IPS-NIHi7 (cell line): Measurements from ENCODE around the gene GRK4.
"Not testable (repeated sequence)": the region's sequence is repeated elsewhere in the genome, so short reads cannot be mapped to it uniquely, and the experiment has no call there.

Experiments used
- DNase-seq: peaks from one replicate; pipeline ENCODE4 v3.0.0; 2012; ENCODE audit warnings: mixed read lengths; ENCODE audit errors: extremely low spot score

GRK4 gene

GRCh38 chr4:2941138-2942036, 22.0 kb upstream of the GRK4 start:
- DNase-seq = no peak

- no peak for DNase-seq
Observed at GRCh38 chr4:2942037-2942531, 21.3 kb upstream of the GRK4 start.

GRCh38 chr4:2942532-2943363, 20.6 kb upstream of the GRK4 start:
- no peak for DNase-seq

- DNase-seq = no peak
Observed at GRCh38 chr4:2943364-2944090, 19.8 kb upstream of the GRK4 start.

GRCh38 chr4:2944091-2944482, 19.3 kb upstream of the GRK4 start:
- no peak for DNase-seq

GRCh38 chr4:2944586-2945526, 18.5 kb upstream of the GRK4 start:
- no peak for DNase-seq

- not testable (repeated sequence) for DNase-seq
Observed at GRCh38 chr4:2945619-2946604, 17.5 kb upstream of the GRK4 start.

- no peak for DNase-seq
Observed at GRCh38 chr4:2946812-2947600, 16.4 kb upstream of the GRK4 start.

- DNase-seq = no peak
Observed at GRCh38 chr4:2947926-2948325, 15.4 kb upstream of the GRK4 start.

- DNase-seq = peak; percentile 49
Observed at GRCh38 chr4:2948895-2949781, 14.2 kb upstream of the GRK4 start.

- no peak for DNase-seq
Observed at GRCh38 chr4:2949782-2950125, 13.6 kb upstream of the GRK4 start.

- no peak for DNase-seq
Observed at GRCh38 chr4:2950221-2950989, 13.0 kb upstream of the GRK4 start.

- no peak for DNase-seq
Observed at GRCh38 chr4:2953496-2953895, 9.9 kb upstream of the GRK4 start.

- peak; percentile 47 for DNase-seq
Observed at GRCh38 chr4:2954358-2955185, 8.8 kb upstream of the GRK4 start.

- not testable (repeated sequence) for DNase-seq
Observed at GRCh38 chr4:2955186-2956044, 8.0 kb upstream of the GRK4 start.
